DOHH2 (cell line): Measurements from ENCODE around the gene EIF5A2.

Source experiments
- CTCF ChIP-seq: fragments of 200-600 bp; sonication (generic); IDR thresholded peaks from one replicate; pipeline ENCODE4 v1.5.1; 2014; ENCODE audit warnings: antibody characterized with exemption, mild to moderate bottlenecking, low read depth, low read length; ENCODE audit not compliant: poor library complexity, severe bottlenecking
- EZH2phosphoT487 ChIP-seq: fragments of 200-600 bp; sonication (generic); IDR thresholded peaks from 2 replicates; pipeline ENCODE4 v1.6.1; 2017; ENCODE audit warnings: borderline replicate concordance, mild to moderate bottlenecking, antibody characterized with exemption, low read length, moderate library complexity, mixed read lengths

DNA sequence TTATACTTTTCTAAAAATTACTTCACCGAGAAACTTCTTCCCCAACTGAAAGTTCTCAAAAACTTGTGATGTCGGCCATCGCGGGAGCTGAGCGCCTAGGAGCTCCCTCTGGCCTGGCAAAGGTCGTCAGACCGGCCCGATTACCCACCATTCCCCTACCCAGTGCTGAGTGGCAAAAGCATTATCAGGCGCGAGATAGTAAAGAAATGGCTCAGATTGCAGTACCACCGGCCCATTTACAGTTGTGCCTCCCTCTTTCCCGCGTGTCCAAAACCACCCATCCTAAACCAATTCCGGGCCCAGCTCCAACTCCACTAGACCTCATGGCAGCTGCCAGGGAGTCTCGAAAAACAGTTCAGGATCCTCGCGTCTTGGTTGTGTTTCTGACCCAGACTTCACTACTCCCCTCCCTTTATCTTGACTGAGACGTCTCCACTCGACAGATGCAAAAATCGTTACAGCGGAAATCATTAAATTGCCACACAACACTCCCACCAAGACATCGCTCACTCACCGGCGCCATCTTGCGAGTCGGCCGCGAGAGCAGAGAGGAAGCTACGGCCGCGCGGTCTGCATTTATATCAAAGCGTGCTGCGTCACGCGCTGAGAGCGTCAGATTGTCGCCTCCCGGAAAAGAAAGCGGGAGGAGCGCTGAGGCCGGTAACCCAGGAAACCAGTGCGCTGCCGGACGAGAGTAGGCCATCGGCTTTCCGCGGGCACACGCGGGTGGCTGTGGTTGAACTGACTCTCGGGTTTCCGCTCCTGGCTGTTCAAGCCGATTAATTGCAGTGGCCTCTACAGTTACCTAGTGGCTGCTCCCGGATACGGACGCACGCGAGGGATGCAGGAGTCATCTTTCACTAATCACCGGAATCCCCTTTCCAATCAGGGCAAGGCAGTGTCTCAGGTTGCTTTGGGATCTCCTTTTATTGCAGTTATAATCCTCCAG, 38.5 kb downstream of the EIF5A2 start, which contains the start of gene RPL22L1:
- TF ChIP-seq CTCF (no peak), EZH2phosphoT487 (no peak)
